IPS-NIHi11 (cell line): ENCODE measurements around the gene ABCA2.

Experiments
- DNase-seq: peaks from one replicate; pipeline ENCODE4 v3.0.0; 2012; ENCODE audit warnings: mixed read lengths, low spot score

ABCA2 gene

GRCh38 chr9:137030538-137031527 is 2.8 kb upstream of the ABCA2 start:
- DNase-seq = no peak

DNA sequence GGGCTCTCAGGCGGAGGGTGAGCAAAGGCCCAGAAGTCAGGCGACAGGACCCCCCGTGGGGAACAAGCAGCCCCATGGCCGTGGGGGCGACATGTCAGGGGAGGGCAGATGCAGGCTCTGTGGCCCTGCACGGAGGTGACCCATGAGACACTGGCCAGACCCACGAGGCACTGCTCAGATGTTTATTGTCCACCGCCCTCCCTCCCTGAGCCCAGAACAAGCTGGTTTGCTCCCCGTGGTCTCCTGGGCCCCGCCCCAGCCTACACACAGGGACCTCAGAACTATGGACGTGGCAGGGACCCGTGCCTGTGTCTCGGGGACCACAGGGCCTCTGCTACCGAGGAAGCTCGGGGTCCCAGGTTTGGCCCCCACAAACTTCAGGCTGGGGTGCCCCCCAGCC is 2.0 kb upstream of the ABCA2 start:
- no peak for DNase-seq

DNA sequence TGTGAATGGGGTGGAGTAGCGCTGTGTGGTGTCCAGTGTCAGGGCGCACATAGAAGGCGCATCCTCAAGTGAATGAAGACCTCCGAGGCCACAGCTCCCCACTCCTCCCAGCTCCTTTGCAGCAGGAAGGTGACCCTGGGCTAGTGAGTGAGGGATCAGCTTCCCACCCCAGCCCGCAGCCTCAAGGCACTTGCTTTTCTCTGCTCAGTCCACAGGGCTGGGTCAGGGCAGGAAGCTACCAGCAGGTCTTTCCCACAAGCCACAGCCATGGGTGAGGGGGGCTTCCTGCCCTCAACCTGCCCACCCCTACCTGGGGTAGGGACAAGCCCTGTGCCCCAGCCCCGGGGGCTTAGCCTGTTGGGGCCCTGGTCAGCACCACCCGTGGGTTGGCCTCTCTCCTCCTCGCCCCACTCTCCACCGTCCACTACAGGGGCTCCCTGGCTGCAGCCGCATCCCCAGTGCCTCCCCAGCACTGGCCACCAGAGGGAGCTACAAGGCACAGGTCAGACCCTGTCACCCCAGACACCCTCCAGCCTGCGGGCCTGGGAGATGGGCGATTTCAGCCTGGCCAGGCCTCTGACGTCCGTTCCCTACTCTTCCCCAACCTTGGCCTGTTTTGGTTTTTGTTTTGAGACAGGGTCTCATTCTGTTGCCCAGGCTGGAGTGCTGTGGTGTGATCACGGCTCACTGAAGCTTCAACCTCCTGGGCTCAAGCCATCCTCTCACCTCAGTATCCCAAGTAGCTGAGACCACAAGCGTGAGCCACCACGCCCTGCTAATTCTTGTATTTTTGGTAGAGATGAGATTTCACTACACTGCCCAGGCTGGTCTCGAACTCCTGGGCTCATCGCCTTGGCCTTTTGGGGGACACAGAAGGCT is 1.3 kb upstream of the ABCA2 start:
- DNase-seq = peak; percentile 85

DNA sequence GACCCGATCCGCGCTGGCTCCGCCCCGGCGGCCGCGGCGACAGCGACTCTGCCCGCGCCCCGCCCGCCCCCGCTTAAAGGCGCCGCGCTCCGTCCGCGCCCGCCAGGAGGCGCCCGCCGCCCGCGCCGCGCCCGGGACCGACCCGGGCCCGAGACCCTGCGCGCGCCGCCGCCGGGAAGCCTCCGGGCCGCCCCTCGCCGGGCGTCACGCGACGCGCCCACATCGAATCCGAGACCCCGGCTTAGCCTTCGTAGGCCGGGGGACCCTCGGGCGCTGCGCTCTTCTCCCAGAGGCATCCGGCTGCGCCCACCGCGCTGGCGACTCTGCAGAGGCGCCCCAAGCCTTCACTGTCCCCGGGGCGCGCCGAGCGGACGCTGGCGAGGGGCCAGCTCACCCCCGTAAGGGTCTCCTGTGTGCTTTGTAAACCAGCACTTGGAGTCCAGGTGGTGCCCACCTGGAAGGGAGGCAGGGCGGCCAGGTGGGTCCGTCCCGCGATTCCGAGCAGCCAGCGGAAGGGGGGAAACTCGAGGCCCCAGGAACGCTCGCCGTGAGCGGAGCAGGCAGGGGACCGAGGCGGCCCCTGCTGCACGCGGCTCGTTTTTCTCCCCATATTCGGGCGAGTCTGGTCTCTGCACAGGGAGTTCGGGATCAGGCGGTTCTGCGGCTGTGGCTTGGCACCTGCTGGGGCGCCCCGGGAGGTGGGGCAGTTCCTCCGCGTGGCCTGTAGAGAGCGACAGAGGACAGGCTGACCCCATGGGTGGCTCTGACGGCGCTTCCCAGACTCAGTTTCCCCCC is 423 bp upstream of the ABCA2 start:
- peak; percentile 85 for DNase-seq

DNA sequence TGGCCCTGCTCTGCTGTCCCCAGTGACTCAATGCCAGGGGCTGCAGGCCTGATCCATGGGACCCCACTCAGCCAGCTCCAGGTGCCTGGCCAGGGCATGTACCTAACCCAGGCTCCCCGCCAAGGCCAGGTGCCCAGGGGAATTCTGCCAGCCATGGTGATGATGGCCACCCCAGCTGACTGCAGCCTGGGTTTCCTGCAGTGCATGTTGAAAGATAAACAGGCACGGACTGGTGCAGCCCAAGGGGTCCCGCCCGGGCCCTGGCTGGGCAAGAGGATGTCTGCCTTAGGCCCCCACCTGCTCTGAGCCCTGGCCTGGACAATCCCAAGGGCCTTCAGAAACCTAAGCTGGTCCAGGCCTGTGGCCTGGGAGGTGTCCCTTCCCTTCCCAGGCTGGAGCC is 1.2 kb downstream of the ABCA2 start:
- DNase-seq = no peak

- DNase-seq = no peak
These were observed 1.7 kb downstream of the ABCA2 start for GRCh38 chr9:137026384-137026783.

GRCh38 chr9:137025517-137025966 is 2.5 kb downstream of the ABCA2 start:
- DNase-seq = no peak

- DNase-seq = no peak
These were observed 4.5 kb downstream of the ABCA2 start for GRCh38 chr9:137023583-137023991.

DNA sequence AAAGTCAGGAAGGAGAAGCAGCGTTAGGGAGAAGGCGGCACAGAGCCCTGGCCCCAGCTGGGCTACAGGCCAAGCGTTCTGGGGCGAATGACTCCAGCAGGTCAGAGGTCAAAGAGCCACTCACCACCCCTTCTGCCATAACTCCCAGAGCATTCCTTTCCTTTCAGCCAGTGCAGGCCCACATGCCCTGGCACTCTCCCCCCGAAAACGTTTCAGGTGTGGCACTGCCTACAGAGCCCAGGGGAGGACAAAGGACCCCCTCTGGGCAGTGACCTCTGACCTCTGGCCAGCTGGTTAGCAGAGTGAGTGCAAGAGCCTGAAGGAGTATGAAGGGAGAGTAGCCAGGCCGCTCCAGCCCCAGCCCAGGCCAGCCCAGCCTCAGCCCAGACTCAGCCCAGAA is 4.9 kb downstream of the ABCA2 start:
- no peak for DNase-seq

DNA sequence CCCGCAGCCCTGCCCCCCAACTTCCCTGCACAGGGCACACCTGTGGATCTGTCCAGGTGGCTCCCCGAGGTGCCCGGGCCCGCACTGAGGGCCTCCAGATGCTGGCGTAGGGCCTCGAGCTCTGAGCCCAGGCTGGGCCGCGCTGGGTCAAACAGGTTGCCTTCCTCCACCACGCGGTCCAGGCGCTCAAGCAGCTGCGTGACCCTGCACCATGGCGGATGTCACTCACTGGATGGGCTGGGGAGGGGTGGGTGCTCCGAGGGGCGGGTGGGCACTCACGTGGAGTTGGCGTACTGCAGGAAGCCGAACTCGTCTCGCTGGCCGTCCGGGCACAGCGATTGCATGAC is 5.4 kb downstream of the ABCA2 start:
- no peak for DNase-seq

DNA sequence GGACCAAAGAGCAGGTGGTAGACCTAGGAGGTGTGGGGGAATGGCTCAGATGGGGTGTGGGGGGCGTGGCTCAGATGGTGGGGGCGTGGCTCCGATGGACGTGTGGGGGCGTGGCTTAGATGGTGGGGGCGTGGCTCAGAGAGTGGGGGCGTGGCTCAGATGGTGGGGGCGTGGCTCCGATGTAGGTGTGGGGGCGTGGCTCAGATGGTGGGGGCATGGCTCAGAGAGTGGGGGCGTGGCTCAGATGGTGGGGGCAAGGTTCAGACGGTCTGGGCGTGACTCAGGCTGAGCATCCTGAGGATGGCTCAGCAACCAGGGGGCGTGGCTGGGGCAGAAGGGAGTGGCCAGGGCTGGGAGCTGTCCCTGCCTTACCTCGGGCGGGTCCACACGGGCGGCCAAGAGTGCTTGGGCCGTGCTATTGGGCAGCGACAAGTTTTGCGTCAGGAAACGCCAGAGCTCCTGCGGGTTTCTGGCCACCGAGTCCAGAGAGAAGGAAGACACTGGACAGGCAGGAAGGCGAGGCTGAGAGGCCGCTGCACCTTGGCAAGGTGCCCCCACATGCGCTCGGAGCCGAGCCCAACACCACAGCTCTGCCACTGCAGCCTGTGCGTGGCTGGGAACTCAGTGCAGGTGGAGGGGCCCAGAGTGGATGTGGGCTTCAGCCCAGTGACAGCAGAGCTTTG is 5.9 kb downstream of the ABCA2 start:
- DNase-seq = peak; percentile 93

GRCh38 chr9:137021568-137021978 is 6.5 kb downstream of the ABCA2 start:
- no peak for DNase-seq

- no peak for DNase-seq
These were observed 7.1 kb downstream of the ABCA2 start for GRCh38 chr9:137020771-137021567.

DNA sequence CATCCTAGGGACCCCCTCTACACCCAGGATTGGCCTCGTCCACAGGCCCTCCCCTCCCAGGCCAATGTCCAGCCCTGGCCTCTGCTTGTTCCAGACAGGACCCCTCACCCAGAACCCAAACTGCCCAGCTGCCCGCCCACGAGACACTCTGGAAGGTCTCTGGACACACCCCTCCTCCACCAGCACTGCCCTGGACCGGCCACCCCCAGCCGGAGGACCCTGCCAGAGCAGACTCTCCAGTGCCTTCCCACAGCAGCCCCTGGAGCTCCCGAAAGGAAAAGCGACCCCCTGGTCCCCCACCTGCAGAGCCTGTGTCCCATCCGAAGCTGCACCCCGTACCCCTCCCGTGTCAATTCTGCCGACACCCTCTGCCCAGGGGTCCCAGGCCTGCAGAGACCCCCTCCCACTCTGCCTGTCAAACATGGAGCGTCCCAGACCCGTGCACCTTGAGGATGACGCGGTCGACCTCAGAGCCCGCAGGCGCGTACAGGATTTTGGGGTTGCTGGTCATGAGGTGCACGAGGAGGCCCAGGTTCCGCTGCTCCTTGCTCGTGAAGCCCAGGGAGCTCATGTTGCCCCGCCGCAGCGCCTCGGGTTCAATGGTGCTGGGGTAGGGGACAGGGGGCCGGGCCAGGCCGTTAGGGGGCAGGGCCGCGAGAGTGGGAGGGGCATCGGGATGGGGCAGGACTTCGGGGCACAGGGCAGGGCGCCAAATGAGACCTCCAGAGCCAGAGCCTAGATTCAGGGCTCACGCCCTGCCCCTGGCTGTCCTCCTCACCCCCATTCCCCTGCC is 8.0 kb downstream of the ABCA2 start:
- no peak for DNase-seq

DNA sequence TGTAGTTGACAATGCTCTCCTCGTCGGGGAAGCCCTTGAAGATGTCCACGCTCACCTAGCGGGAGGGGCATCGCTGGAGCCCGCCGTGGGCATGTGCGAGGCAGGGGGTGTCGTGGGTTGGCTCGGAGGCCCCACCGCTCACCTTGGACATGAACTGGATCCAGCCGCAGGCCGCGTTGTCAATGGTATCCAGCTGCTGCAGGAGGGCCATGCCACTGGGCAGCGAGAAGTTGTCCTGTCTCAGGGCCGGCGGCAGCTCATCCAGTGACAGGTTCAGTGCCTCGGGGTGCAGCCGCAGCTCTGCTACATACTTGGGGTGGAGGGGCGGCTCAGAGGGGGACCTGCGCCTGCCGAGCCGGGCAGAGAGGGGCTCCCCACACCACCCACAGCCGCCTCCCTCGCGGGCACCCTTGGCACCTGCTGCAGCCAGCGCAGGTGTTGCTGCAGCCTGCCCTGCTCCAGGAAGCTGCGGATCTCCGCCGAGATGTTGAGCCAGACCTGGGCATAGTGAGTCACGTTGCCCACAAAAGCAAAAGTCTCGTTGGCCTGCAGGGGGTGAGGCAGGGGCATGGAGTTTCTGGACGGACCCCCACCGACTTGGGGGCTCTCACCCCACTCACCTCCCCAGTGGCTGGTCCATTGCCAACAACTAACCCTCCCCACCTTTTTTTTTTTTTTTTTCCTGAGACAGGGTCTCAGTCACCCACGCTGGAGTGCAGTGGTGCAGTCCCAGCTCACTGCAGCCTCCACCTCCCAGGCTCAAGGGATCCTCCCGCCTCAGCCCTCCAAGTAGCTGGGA is 9.1 kb downstream of the ABCA2 start:
- no peak for DNase-seq

DNA sequence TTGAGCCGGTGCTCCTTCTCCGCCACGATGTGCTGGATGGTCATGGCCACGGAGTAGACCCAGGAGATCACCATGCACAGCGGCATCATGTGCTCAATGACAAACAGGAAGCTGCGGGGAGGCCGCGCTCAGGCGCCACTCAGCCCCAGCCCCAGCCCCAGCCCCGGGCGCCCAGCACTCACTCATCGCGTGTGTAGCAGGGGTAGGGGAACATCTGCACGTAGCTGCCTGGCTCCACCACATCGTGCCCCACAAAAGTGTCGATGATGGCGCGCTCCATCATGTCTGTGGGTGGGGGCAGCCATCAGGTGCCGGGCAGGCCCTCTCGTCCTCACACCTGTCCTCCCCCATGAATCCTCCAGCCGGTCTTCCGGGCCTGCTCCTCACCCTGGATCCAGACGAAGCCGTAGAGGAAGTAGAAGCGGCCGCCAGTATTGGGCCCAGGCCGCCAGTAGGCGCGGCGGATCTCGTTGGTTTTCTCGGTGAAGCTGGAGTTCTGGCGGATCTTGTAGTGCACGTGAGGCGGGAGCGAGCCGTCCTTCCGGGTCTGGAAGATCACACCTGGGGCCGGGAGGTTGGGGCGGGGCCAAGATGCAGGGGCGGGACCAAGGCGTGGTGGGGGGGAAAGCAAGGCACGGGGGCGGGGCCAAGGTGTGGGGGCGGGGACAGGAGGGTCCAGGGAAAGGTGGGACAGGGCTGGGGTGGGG is 10.1 kb downstream of the ABCA2 start:
- DNase-seq = peak; percentile 48

DNA sequence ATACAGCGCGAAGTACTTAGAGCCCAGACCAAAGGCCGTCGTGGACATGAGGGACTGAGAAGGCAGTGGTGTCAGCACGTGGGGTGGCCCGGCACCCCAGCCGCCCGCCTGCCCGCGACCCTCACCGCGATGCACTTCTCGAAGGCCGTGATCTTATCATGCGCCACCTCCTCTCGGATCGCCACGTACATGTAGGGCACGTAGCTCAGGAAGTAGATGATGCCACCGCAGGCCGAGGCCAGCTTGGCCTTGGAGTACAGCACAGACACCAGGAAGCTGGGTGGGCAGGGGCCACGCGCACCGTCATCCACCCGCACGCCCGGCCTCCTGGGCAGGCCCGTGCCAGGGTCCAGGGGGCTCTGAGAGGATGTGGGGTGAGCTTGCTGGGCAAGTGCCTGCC is 11.0 kb downstream of the ABCA2 start:
- DNase-seq = no peak

DNA sequence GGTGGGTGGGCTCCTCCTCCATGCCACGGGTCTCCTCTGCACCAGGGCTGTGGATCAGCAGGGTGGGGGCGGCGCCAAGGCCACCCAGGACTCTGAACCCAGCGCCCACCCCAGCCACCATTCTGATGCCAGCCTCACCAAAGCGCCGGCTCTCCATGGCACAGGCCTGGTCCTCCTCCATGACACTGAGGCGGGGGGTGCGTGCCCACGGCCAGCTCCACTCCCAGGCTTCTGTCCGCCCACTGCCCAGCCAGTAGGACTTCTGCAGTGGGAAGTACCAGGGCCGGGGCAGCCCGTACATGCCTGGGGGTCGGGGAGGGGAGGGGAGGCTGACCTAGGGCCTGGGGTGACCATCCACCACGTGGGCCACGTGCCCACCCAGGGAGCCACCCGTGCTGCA is 11.6 kb downstream of the ABCA2 start:
- no peak for DNase-seq
